Stimulated activated naive CD8-positive, alpha-beta T cell treated with anti-CD3 and anti-CD28 coated beads, Interleukin-15, Interleukin-2, amounts not matched to agents 100 U/mL and 50 U/mL, for 24 hours (primary cell): ENCODE measurements around the gene NLE1.
"Not testable (repeated sequence)": the region's sequence is repeated elsewhere in the genome, so short reads cannot be mapped to it uniquely, and the experiment has no call there.

Experiments
- ATAC-seq: fragments of 150-1000 bp; cut with Tn5 transposase; one replicate; pipeline ENCODE4 v1.10.0; 2021
- DNase-seq: peaks from one replicate; pipeline ENCODE4 v3.0.0; 2021

Gene NLE1

GRCh38 chr17:35127751-35128514 lies 14.2 kb downstream of the NLE1 start:
- DNase-seq = no peak
- no peak for ATAC-seq

DNA sequence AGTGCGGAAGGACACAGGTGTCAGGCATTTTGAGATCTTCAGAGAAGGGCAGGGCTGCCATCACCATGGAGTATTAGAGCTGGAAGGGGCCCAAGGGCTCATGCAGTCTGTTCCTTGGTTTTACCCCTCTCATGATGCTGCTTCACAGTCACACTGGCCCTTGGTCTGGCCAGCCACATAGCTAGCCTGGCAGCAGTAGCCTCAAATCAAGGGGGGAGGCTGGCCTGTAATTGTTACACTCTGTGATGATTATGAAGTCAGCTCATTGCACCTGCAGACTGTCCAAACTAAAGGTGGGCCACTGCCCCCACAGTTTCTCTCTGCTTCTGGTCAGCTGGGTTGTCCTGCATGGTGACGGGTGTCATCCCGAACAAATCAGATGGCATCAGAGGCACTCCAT lies 20.8 kb downstream of the NLE1 start, which contains the start of gene FNDC8:
Gene FNDC8 (plus strand): TSS at position 301 of the 400 bp plus-strand sequence. CDS start 79 bp downstream, at position 380.
- DNase-seq = no peak

DNA sequence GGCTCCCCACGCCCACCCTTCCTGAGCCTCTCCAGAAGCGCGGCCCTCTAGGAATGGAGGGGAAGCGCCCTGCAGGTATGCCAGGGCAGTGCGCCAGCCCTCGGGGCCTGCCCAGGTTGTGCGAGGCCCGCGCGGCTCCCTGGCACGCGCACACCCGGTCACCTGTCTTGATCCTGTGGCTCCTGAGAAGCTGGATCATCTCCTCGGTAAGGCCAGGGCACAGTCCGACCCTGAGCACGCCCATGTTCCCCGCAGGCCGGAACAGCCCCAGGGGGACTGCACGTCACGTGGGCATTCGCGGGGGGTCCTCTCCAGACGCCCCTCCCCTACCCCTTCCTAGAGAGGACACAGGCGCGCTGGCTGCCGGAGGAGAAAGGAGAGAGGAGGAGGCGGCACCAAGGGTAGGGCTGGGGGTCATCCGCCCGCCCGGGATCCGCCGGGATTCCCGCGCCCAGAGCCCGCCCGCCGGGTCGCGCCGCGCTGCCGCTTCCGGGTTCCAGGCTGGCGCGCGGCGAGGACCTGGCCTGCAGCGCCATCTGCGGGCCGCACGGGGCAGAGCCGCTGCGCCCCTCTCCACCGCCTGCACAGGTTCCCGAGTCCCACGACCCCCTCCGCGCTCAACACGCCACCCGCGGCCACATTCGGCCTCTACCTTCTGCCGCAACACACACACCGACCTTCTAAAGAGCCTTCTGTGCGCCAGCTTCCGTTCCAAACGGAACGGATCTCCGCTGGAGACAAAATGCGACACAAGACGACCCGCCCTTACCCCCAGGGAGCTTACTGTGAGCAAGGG lies 22.5 kb downstream of the NLE1 start, which contains the start of gene RAD51D:
Gene RAD51D (minus strand): TSS at position 491 of the 796 bp plus-strand sequence. CDS start 247 bp downstream, at position 244.
- ATAC-seq (peak; percentile 91), DNase-seq (peak; percentile 85)

More for the DNA sequence above, 20.8 kb downstream of the NLE1 start, which contains the start of gene FNDC8:
- ATAC-seq = no peak

DNA sequence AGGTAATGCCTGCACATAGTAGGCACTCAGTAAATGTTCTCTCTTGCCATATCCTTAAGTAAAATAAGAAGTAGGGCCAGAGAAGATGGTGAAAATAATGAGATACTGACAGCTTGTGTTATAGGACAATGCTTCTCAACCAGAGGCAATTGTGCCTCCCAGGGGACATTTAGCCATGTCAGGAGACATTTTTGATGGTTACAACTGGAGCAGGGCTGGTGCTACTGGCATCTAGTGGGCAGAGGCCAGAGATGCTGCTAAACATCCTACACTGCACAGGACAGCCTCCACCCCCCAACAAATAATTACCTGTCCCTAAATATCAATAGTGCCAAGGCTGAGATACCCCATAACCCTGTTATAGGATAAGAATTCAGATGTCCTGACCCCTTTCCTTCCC lies 24.1 kb downstream of the NLE1 start:
- no peak for DNase-seq
- no peak for ATAC-seq

DNA sequence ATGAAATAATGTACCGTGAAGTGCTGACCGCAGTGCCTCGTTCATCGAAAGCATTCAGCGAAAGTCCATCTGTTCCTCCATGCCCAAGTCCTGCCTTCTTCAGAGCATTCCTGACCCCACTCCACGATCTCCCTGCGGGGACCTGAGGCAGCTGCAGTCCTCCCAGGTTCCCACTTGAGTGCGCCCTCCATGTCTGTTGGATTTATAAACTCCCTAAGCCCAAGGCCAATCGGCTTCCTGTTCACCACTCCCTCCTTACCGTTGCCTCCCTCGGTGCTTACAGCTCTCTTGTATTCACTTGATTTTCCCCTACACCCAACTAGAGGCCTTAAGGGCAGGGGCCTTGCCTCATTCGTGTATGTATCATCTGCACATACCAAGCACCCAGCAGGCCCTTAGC lies 25.3 kb downstream of the NLE1 start:
- DNase-seq (no peak), ATAC-seq (no peak)

- not testable (repeated sequence) for DNase-seq, ATAC-seq
Measured at GRCh38 chr17:35110791-35111190, 31.3 kb downstream of the NLE1 start.

DNA sequence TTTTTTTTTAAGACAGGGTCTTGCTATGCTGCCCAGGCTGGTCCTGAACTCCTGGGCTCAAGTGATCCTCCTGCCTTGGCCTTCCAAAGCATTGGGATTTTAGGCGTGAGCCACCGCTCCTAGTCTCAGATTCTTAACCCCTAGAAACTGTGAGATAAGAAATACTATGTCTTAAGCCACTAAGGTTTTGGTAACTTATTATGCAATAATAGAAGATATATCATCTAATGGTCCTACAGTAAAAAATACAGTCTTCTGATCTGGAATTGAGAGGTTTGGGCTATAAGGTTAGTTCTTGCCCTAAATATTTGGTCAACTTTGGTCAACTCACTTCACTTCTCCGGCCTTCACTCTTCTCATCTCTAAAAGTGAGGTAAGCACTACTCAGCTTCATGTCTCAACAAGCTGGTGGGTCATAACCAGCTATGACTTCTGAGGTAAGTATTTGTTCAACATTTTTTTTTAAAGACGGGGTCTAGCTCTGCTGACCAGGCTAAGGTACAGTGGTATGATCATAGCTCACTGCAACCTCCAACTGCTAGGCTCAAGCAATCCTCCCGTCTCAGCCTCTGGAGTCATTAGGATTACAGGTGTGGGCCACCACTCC lies 37.2 kb downstream of the NLE1 start:
- DNase-seq (no peak), ATAC-seq (no peak)

DNA sequence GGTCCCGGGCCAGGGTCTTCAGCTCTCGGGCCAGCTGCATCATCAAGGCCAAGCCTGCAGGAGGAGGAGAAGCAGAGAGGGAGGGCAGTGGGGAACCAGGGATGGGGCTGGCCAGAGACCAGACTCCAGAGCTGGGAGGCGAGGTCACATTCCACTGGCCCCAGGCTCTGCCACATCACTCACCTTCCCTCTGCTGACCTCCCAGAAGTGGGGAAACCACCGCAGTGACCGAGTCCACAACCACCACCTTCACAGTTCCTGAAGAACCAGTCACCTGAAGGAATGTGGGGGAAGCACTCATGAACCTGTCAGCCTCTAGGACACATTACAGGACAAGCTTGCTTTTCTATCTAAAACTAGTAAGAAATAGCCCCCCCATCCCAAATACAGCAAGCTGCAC lies 38.8 kb downstream of the NLE1 start:
- ATAC-seq (no peak), DNase-seq (no peak)

- ATAC-seq = no peak
Measured at GRCh38 chr17:35101725-35102124, 40.4 kb downstream of the NLE1 start.

GRCh38 chr17:35101036-35101435 lies 41.1 kb downstream of the NLE1 start:
- no peak for ATAC-seq
- no peak for DNase-seq

More at GRCh38 chr17:35101725-35102124, 40.4 kb downstream of the NLE1 start:
- DNase-seq = no peak

- no peak for ATAC-seq
- DNase-seq = no peak
Measured at GRCh38 chr17:35099908-35100307, 42.2 kb downstream of the NLE1 start.

- no peak for ATAC-seq
- DNase-seq = no peak
Measured at GRCh38 chr17:35097776-35098175, 44.3 kb downstream of the NLE1 start.

- DNase-seq (no peak), ATAC-seq (no peak)
Measured at GRCh38 chr17:35095741-35096140, 46.4 kb downstream of the NLE1 start.

- ATAC-seq = peak; percentile 28
Measured at GRCh38 chr17:35094902-35095301, 47.2 kb downstream of the NLE1 start.

DNA sequence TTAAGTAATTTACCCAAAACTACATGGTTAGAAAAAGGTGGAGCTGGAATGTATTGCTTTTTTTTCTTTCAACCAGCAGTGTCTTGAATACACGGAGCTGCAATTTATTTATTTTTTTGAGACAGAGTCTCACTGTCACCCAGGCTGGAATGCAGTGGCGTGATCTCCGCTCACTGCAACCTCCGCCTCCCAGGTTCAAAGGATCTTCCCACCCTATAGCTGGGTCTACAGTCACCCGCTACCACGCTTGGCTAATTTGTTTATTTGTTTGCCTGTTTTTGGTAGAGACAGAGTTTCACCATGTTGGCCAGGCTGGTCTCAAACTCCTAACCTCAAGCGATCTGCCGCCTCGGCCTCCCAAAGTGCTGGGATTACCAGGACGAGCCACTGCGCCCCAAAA lies 51.4 kb downstream of the NLE1 start:
- ATAC-seq, DNase-seq: not testable (repeated sequence)

More at GRCh38 chr17:35094902-35095301, 47.2 kb downstream of the NLE1 start:
- DNase-seq = no peak

DNA sequence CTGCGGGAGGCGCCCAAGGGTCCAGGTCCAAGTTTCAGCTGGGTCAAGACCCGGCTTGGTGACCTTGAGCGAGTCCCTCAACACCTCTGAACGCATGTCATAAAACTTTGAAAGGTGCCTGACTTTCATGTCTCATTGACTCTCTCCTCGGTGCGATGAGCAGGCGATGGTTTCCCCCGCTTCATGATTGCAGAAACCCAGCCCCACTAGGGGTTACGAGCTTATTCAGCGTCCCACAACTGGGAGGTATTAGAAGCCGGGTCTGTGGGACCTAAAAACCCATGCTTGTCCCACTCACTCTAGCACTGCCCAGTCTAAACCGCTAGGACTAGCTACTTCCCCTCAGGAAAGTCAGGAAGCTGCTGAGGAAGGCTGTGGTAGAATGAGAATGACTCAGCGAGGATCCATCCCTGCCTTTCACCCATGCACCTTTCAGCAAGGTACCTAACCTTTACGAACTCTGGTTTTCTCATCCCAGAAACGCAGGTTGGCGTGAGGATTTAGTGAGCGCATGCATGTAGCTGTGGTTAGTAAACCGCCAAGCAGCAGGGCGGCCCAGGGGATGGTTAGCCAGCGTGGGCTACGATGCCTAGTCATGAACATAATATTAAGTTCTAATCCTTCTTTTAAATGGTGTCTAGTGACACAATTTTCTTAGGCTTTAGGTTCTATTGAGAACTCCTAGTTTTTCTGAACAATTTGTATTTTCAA lies 52.4 kb downstream of the NLE1 start:
- DNase-seq (peak; percentile 60), ATAC-seq (peak; percentile 37)

- ATAC-seq = peak; percentile 81
- peak; percentile 93 for DNase-seq
Measured at GRCh38 chr17:35088881-35089585, 53.1 kb downstream of the NLE1 start.

- no peak for ATAC-seq
- peak; percentile 41 for DNase-seq
Measured at GRCh38 chr17:35088356-35088880, 53.7 kb downstream of the NLE1 start.

- DNase-seq = peak; percentile 42
- ATAC-seq = no peak
Measured at GRCh38 chr17:35087731-35088355, 54.3 kb downstream of the NLE1 start.

GRCh38 chr17:35086931-35087573 lies 55.1 kb downstream of the NLE1 start:
- DNase-seq = no peak
- ATAC-seq = no peak
